Measurements from ENCODE around the gene HDGFL2. TPM values are rescaled to one million over a fixed set of nuclear protein-coding genes. Genes with fewer than 3 reads are reported as not detected.

HDGFL2 gene
- polyA plus RNA-seq, 1 experiment = 26.0 TPM

DNA sequence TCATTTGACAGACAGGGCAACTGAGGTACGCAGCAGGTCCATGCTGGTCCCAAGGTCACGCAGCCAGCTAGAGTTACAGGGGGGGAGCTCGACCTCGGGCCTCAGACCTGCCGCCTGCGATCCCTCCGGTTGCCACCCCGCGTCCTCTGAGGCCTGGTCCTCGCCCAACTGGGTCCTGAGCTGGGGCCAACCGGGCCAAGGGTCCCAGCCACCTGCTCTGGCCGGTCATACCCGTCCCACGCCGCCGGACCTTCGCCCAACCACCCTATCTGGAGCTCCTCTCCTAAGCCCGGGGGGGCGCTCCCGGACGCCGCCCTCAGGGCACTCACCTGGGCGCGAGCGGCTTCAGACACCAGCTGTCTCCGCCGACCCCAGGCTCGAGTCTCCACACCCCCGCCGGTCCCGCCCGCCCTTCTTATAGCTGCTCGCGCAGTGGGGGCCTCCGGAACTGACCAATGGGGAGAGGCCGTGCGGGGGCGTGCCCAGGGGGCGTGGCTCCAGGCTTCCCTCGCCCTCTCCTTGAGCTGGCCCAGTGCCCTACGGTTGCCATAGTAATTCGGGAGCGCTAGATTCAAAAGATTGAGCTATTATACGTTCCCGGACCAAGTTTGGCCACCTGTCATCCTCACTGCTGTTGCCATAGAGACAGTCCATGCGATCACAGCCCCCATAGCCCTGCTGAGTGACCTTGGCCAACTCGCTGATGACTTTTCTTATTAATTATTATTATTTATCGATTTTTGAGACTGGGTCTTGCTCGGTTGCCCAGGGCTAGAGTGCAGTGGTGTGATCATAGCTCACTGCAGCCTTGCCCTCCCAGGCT is 63.0 kb downstream of the HDGFL2 start, which contains the start of gene PLIN5:
TSS of gene PLIN5 (minus strand) at position 389 of the 823 bp plus-strand sequence. CDS start 1,150 bp downstream, outside the sequence.
- no peak within 1 kb of the TSS; the same call in 1 of the 2 replicates for H3K4me3 ChIP-seq (ENCODE audit: low read depth, low read length)
- DNase-seq (ENCODE audit: low read depth) = no peak
- ChIA-PET CTCF (interaction anchor here (0.8 to 9.3 kb wide), 5 partner anchors 11 to 98 kb away, joined by 3 to 84 read pairs (median 4); no protein-coding TSS in a partner anchor), POLR2A (no interaction called here)
- TF ChIP-seq, protein P1, sequence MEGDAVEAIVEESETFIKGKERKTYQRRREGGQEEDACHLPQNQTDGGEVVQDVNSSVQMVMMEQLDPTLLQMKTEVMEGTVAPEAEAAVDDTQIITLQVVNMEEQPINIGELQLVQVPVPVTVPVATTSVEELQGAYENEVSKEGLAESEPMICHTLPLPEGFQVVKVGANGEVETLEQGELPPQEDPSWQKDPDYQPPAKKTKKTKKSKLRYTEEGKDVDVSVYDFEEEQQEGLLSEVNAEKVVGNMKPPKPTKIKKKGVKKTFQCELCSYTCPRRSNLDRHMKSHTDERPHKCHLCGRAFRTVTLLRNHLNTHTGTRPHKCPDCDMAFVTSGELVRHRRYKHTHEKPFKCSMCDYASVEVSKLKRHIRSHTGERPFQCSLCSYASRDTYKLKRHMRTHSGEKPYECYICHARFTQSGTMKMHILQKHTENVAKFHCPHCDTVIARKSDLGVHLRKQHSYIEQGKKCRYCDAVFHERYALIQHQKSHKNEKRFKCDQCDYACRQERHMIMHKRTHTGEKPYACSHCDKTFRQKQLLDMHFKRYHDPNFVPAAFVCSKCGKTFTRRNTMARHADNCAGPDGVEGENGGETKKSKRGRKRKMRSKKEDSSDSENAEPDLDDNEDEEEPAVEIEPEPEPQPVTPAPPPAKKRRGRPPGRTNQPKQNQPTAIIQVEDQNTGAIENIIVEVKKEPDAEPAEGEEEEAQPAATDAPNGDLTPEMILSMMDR (IDR thresholded peaks at IDR 0.05; ENCODE audit: insufficient read depth, low read depth, low read length) = no peak
- H3K36me3 ChIP-seq (ENCODE audit: control insufficient read depth, insufficient read depth, low read length) = no peaks in the 10 kb centered on the region
- peaks cover 7% of the 10 kb centered on the region for H3K27me3 ChIP-seq (ENCODE audit: control insufficient read depth, insufficient read depth, low read length)

GRCh38 chr19:4536798-4537197 is 64.7 kb downstream of the HDGFL2 start:
- no peak for DNase-seq (ENCODE audit: low read depth)
- POLR2A ChIA-PET = no interaction called here
- CTCF ChIA-PET = interaction anchor here (1.1 to 9.3 kb wide), 3 partner anchors 10 to 100 kb away, joined by 4 to 84 read pairs (median 4); no protein-coding TSS in a partner anchor

GRCh38 chr19:4537953-4538600 is 66.0 kb downstream of the HDGFL2 start:
- POLR2A ChIA-PET = no interaction called here
- no peak for DNase-seq (ENCODE audit: low read depth)
- TF ChIP-seq, protein P1 (IDR thresholded peaks at IDR 0.05; ENCODE audit: insufficient read depth, low read depth, low read length) = no peak
- CTCF ChIA-PET = interaction anchor here (1.1 to 9.3 kb wide), 5 partner anchors 9 to 272 kb away, joined by 4 to 84 read pairs (median 4); no protein-coding TSS in a partner anchor
- peaks cover 7% of the 10 kb centered on the region for H3K27me3 ChIP-seq (ENCODE audit: control insufficient read depth, insufficient read depth, low read length)
- H3K36me3 ChIP-seq (ENCODE audit: control insufficient read depth, insufficient read depth, low read length) = no peaks in the 10 kb centered on the region
- no peak overlapping the region for H3K4me3 ChIP-seq (ENCODE audit: low read depth, low read length)

More at GRCh38 chr19:4536798-4537197, 64.7 kb downstream of the HDGFL2 start:
- Histone ChIP-seq H3K27me3 (ENCODE audit: control insufficient read depth, insufficient read depth, low read length) (peaks cover 7% of the 10 kb centered on the region), H3K4me3 (ENCODE audit: low read depth, low read length) (no peak overlapping the region), H3K36me3 (ENCODE audit: control insufficient read depth, insufficient read depth, low read length) (no peaks in the 10 kb centered on the region)
- TF ChIP-seq, protein P1 (IDR thresholded peaks at IDR 0.05; ENCODE audit: insufficient read depth, low read depth, low read length) = no peak

DNA sequence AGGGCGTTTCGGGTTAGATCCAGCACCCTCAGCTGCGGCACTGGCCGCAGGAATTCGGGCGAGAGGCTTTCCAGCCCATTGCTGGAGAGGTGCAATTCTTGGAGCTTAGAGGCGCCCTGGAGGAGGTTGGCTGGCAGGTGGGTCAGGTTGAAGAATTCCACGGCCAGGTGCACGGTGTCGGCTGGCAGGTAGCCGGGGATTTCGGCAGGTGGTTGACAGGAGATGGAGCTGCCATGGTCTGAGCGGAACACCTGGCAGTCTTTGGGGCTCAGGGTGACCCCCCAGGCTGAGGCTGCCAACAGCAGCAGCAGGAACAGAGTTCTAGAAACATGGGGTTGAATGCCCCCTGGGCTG is 66.5 kb downstream of the HDGFL2 start:
- POLR2A ChIA-PET = no interaction called here
- CTCF ChIA-PET = interaction anchor here (1.1 to 9.3 kb wide), 4 partner anchors 8 to 272 kb away, joined by 4 to 84 read pairs (median 4); no protein-coding TSS in a partner anchor
- H3K27me3 ChIP-seq (ENCODE audit: control insufficient read depth, insufficient read depth, low read length) = peaks cover 7% of the 10 kb centered on the region
- no peak for DNase-seq (ENCODE audit: low read depth)
- TF ChIP-seq, protein P1 (IDR thresholded peaks at IDR 0.05; ENCODE audit: insufficient read depth, low read depth, low read length) = no peak
- H3K4me3 ChIP-seq (ENCODE audit: low read depth, low read length) = no peak overlapping the region
- no peaks in the 10 kb centered on the region for H3K36me3 ChIP-seq (ENCODE audit: control insufficient read depth, insufficient read depth, low read length)

GRCh38 chr19:4539169-4539692 is 67.1 kb downstream of the HDGFL2 start:
- POLR2A ChIA-PET = no interaction called here
- CTCF ChIA-PET = interaction anchor here (0.5 to 9.3 kb wide), 6 partner anchors 8 to 273 kb away, joined by 3 to 84 read pairs (median 4); partner anchors contain the start of gene SEMA6B
- H3K27me3 ChIP-seq (ENCODE audit: control insufficient read depth, insufficient read depth, low read length) = peaks cover 7% of the 10 kb centered on the region
- no peaks in the 10 kb centered on the region for H3K36me3 ChIP-seq (ENCODE audit: control insufficient read depth, insufficient read depth, low read length)
- DNase-seq (ENCODE audit: low read depth) = no peak
- TF ChIP-seq, protein P1 (IDR thresholded peaks at IDR 0.05; ENCODE audit: insufficient read depth, low read depth, low read length) = no peak
- no peak overlapping the region for H3K4me3 ChIP-seq (ENCODE audit: low read depth, low read length)

Data from BJ (cell line).